ENCODE measurements around the gene ANKHD1.
"Not testable (repeated sequence)": the region's sequence is repeated elsewhere in the genome, so short reads cannot be mapped to it uniquely, and the experiment has no call there.

ANKHD1 gene

GRCh38 chr5:140564196-140565023 is 162.8 kb downstream of the ANKHD1 start, which contains the start of the genes APBB3 and SLC35A4:
Gene APBB3, minus strand, starts transcription at chr5:140564598. Its CDS starts 353 bp downstream, at chr5:140564245.
Gene SLC35A4, plus strand, starts transcription at chr5:140564828. Its CDS starts 2,342 bp downstream, at chr5:140567170.
- DNase-seq: peak; percentile 99

GRCh38 chr5:140565024-140565779 is 163.6 kb downstream of the ANKHD1 start:
- no peak for DNase-seq

GRCh38 chr5:140565780-140566095 is 164.1 kb downstream of the ANKHD1 start:
- DNase-seq: no peak

- DNase-seq: no peak
Measured at GRCh38 chr5:140566665-140567064, 165.0 kb downstream of the ANKHD1 start.

GRCh38 chr5:140567136-140567818 is 165.6 kb downstream of the ANKHD1 start:
- no peak for DNase-seq

- DNase-seq: no peak
Measured at GRCh38 chr5:140567871-140568270, 166.2 kb downstream of the ANKHD1 start.

GRCh38 chr5:140568443-140569063 is 166.9 kb downstream of the ANKHD1 start:
- DNase-seq: no peak

GRCh38 chr5:140569197-140569596 is 167.6 kb downstream of the ANKHD1 start:
- DNase-seq: peak; percentile 4

GRCh38 chr5:140570058-140570457 is 168.4 kb downstream of the ANKHD1 start:
- DNase-seq: no peak

GRCh38 chr5:140570488-140570887 is 168.9 kb downstream of the ANKHD1 start:
- no peak for DNase-seq

GRCh38 chr5:140571105-140571504 is 169.5 kb downstream of the ANKHD1 start:
- no peak for DNase-seq

- no peak for DNase-seq
Measured at GRCh38 chr5:140573683-140574082, 172.1 kb downstream of the ANKHD1 start.

GRCh38 chr5:140574165-140574564 is 172.5 kb downstream of the ANKHD1 start:
- DNase-seq: no peak

- peak; percentile 52 for DNase-seq
Measured at GRCh38 chr5:140575309-140575708, 173.7 kb downstream of the ANKHD1 start.

GRCh38 chr5:140576776-140577201 is 175.2 kb downstream of the ANKHD1 start:
- DNase-seq: no peak

- not testable (repeated sequence) for DNase-seq
Measured at GRCh38 chr5:140579188-140579747, 177.6 kb downstream of the ANKHD1 start.

GRCh38 chr5:140587495-140587894 is 185.9 kb downstream of the ANKHD1 start:
- DNase-seq: no peak

GRCh38 chr5:140588311-140589070 is 186.9 kb downstream of the ANKHD1 start:
- no peak for DNase-seq
